Neural progenitor cell (in vitro differentiated cells): ENCODE data around the gene AFF2.

Source experiments
- CTCF ChIP-seq: fragments of 200-600 bp; sonication (generic); IDR thresholded peaks from 2 replicates; pipeline ENCODE4 v1.5.1; 2017; ENCODE audit warnings: antibody characterized with exemption, mild to moderate bottlenecking
- EZH2 ChIP-seq: fragments of 200-600 bp; sonication (generic); IDR thresholded peaks from 2 replicates; pipeline ENCODE4 v1.6.1; 2017; ENCODE audit warnings: antibody characterized with exemption, mild to moderate bottlenecking, moderate library complexity
- EZH2phosphoT487 ChIP-seq: fragments of 200-600 bp; sonication (generic); IDR thresholded peaks from 2 replicates; pipeline ENCODE4 v1.6.1; 2017; ENCODE audit warnings: antibody characterized with exemption

GRCh38 chrX:148923631-148924030, 423.2 kb downstream of the AFF2 start:
- TF ChIP-seq CTCF: no peak
- TF ChIP-seq EZH2phosphoT487: no peak
- no peak for TF ChIP-seq EZH2
